Measurements from ENCODE around the gene GPR45. TPM values are rescaled to one million over a fixed set of nuclear protein-coding genes. Genes with fewer than 3 reads are reported as not detected.

The GPR45 gene
- total RNA-seq, 2 donors from 2014 or later: not detected

DNA sequence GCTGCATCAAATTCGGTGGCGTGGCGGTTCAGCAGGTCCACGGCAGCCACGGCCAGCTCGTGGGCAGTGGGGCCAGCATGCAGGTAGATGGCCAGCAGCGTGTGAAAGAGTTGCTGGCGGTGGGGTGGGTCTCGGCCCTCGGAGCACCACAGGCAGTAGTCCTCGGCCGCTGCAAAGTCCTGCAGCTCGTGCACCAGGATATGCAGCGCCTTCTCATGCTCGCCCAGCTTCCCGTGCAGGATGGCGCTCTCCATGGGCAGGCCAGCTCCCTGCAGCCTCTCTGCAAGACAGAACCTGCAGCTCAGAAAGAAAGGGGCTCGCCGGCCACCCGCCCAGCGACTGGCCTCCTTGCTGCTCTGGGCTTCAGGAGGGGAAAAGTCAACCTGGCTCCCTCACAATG lies 27.9 kb downstream of the GPR45 start:
- Histone ChIP-seq H3K4me1 (no peaks in the 10 kb centered on the region), H3K27me3 (no peaks in the 10 kb centered on the region), H3K9me3 (no peaks in the 10 kb centered on the region), H3K4me3 (no peak overlapping the region), H3K27ac (no peak overlapping the region), H3K36me3 (peaks cover 84% of the 10 kb centered on the region)
- DNase-seq (ENCODE audit: low spot score): no peak
- TF ChIP-seq, protein P1, sequence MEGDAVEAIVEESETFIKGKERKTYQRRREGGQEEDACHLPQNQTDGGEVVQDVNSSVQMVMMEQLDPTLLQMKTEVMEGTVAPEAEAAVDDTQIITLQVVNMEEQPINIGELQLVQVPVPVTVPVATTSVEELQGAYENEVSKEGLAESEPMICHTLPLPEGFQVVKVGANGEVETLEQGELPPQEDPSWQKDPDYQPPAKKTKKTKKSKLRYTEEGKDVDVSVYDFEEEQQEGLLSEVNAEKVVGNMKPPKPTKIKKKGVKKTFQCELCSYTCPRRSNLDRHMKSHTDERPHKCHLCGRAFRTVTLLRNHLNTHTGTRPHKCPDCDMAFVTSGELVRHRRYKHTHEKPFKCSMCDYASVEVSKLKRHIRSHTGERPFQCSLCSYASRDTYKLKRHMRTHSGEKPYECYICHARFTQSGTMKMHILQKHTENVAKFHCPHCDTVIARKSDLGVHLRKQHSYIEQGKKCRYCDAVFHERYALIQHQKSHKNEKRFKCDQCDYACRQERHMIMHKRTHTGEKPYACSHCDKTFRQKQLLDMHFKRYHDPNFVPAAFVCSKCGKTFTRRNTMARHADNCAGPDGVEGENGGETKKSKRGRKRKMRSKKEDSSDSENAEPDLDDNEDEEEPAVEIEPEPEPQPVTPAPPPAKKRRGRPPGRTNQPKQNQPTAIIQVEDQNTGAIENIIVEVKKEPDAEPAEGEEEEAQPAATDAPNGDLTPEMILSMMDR (IDR thresholded peaks at IDR 0.05): no peak

DNA sequence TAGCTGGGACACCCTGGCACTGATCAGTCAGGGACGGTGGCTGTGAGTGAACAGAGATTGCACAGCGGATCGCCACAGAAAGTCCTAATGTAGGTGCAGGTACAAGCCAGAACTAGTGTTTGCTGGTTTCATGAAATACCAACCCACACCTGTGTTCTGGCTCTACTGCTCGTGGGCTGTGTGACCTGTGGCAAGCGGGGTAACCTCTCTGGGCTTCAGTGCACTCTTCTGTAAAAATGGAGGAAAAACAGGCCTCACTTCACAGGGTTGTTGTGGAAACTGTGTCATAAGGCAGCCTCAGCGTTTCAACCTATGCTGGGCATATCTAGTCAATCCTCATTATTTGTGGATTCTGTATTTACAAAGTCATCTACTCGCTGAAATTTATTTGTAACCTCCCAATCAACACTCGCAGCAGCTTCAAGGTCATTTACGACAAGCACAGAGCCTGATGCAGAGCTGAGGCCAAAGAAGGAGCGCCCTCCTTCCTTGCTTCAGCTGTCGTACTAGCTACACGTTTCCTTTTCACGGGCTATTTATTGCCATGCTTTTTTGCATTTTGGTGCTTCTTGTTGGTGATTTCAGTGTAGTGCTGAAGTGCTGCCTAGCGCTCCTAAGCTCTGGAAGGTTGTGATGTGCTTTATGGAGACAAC lies 30.0 kb downstream of the GPR45 start:
- H3K36me3 ChIP-seq: peaks cover 92% of the 10 kb centered on the region
- H3K9me3 ChIP-seq: no peaks in the 10 kb centered on the region

DNA sequence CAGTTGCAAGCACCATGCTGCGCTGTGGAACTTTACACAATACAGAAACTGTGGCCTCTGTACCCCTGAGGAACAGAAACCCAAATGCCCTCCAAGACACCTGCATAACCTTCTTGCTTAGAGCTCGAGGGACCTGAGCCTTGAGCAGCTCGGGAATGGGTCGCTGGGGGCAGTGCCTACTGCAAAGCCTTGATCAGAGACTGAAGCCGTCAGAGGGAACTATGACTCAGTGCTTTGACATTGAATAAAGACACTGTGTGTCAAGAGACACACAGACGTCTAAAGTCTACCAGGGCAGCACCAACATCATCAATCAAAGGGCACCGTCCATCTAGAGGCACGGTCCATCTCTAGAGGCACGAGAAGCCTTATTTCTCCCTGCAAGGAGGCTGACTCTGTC lies 30.6 kb downstream of the GPR45 start:
- H3K27me3 ChIP-seq: no peaks in the 10 kb centered on the region
- no peak overlapping the region for H3K27ac ChIP-seq
- H3K36me3 ChIP-seq: peaks cover 92% of the 10 kb centered on the region
- no peak overlapping the region for H3K4me3 ChIP-seq
- TF ChIP-seq, protein P1 (IDR thresholded peaks at IDR 0.05): no peak
- H3K4me1 ChIP-seq: no peaks in the 10 kb centered on the region
- H3K9me3 ChIP-seq: no peaks in the 10 kb centered on the region
- no peak for DNase-seq (ENCODE audit: low spot score)

More for the DNA sequence above, 30.0 kb downstream of the GPR45 start:
- H3K27me3 ChIP-seq: no peaks in the 10 kb centered on the region
- no peaks in the 10 kb centered on the region for H3K4me1 ChIP-seq
- TF ChIP-seq, protein P1 (IDR thresholded peaks at IDR 0.05): no peak
- H3K4me3 ChIP-seq: no peak overlapping the region
- DNase-seq (ENCODE audit: low spot score): no peak
- no peak overlapping the region for H3K27ac ChIP-seq

DNA sequence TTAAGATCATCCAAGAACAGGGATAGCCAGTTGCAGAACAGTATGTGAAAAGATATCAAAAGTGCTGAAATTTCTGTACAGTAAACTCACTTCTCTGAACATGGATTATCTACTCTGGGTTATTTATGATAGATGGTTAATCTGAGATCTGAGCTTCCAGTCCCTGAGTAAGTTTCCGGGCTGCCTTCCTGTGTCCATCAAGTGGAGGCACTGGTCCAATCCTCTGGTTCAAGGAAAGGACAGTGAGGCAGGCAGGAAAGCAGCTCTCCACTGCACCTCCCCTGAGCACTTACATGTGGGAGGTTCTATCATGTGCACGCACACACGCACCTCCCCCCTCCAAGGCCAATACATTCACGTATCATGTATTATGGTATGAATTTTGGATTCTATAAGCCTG lies 32.5 kb downstream of the GPR45 start:
- DNase-seq (ENCODE audit: low spot score): no peak
- no peaks in the 10 kb centered on the region for H3K27me3 ChIP-seq
- no peak overlapping the region for H3K27ac ChIP-seq
- no peak overlapping the region for H3K4me3 ChIP-seq
- H3K36me3 ChIP-seq: peaks cover 81% of the 10 kb centered on the region
- no peaks in the 10 kb centered on the region for H3K4me1 ChIP-seq
- TF ChIP-seq, protein P1 (IDR thresholded peaks at IDR 0.05): no peak
- no peaks in the 10 kb centered on the region for H3K9me3 ChIP-seq

DNA sequence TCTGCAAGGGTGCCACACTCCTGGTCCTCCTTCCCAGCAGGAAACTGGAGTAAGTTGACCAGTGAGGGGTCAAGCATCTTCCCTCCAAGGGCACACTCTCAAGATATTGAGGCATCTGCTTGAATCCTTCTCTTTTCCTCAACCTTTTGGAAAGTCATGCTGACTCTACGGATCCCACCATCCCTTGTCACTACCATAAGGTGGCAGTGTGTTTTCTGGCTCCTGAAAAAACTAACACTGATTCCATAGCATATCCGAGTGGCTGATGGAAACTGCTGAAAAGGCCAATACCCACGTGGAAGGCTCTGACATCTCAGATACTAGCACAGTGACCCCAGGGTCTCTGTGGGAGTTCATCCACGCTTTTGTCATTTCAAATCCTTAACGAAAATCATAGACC lies 37.1 kb downstream of the GPR45 start:
- TF ChIP-seq, protein P1 (IDR thresholded peaks at IDR 0.05): no peak
- Histone ChIP-seq H3K36me3 (peaks cover 74% of the 10 kb centered on the region), H3K27ac (no peak overlapping the region), H3K4me1 (no peaks in the 10 kb centered on the region), H3K27me3 (no peaks in the 10 kb centered on the region), H3K4me3 (no peak overlapping the region), H3K9me3 (no peaks in the 10 kb centered on the region)
- no peak for DNase-seq (ENCODE audit: low spot score)

GRCh38 chr2:105279126-105279525 lies 37.6 kb downstream of the GPR45 start:
- H3K36me3 ChIP-seq: peaks cover 70% of the 10 kb centered on the region
- H3K27me3 ChIP-seq: no peaks in the 10 kb centered on the region
- no peak for DNase-seq (ENCODE audit: low spot score)
- no peaks in the 10 kb centered on the region for H3K9me3 ChIP-seq
- no peaks in the 10 kb centered on the region for H3K4me1 ChIP-seq
- H3K27ac ChIP-seq: no peak overlapping the region
- no peak overlapping the region for H3K4me3 ChIP-seq
- TF ChIP-seq, protein P1 (IDR thresholded peaks at IDR 0.05): no peak
